Body of pancreas (tissue), 4 donors: Measurements from ENCODE around the gene BTAF1. TPM values are rescaled to one million over a fixed set of nuclear protein-coding genes. Genes with fewer than 3 reads are reported as not detected.
A peak's percentile ranks its signal among the peaks of the same experiment; 100 is the strongest.

Experiments used
- ATAC-seq: fragments of 150-250 bp; one replicate; pipeline ENCODE4 v1.9.1; 2016
- DNase-seq, 4 donors: peaks; one replicate each; pipeline ENCODE4 v3.0.0-alpha.2; 2019
- H3K27ac ChIP-seq, 4 donors: fragments of 200-600 bp; sonication (generic); 1 replicate in 3 of 4; 2 replicates in 1 of 4; pipeline versions ENCODE4 v1.5.1 to v1.6.1; 2016 to 2019; ENCODE audit warnings: mild to moderate bottlenecking in 1 of 4, mixed read lengths in 1 of 4, moderate library complexity in 1 of 4
- H3K27me3 ChIP-seq, 2 donors: fragments of 200-600 bp; sonication (generic); one replicate each; pipeline ENCODE4 v1.6.0; 2016; ENCODE audit warnings: mild to moderate bottlenecking in 1 of 2
- H3K36me3 ChIP-seq, 2 donors: fragments of 200-600 bp; sonication (generic); replicated peaks in 1 of 2; 2 replicates each; pipeline ENCODE4 v1.5.1; 2016; ENCODE audit warnings: low read depth in 2 of 2; ENCODE audit not compliant: insufficient read depth in 1 of 2
- H3K4me1 ChIP-seq: fragments of 200-600 bp; sonication (generic); one replicate; pipeline ENCODE4 v1.6.0; 2016
- H3K4me3 ChIP-seq, 2 donors: fragments of 200-600 bp; sonication (generic); 1 replicate in 1 of 2; 2 replicates in 1 of 2; pipeline ENCODE4 v1.5.1; 2016 to 2019
- H3K9me3 ChIP-seq, 3 donors: fragments of 200-600 bp; sonication (generic); 1 replicate in 2 of 3; 2 replicates in 1 of 3; pipeline ENCODE4 v1.5.1; 2016
- CTCF ChIP-seq, 7 experiments: fragments of 450-650 bp in 4 of 7; fragments of 200-600 bp in 3 of 7; sonication (generic) in 3 of 7; IDR thresholded peaks; one replicate each; pipeline ENCODE4 v1.5.1; 2016 to 2019; ENCODE audit warnings: antibody characterized with exemption in 7 of 7
- POLR2A ChIP-seq, 3 donors: fragments of 450-650 bp; IDR thresholded peaks; one replicate each; pipeline ENCODE4 v1.6.1; 2016; ENCODE audit warnings: antibody characterized with exemption in 3 of 3, mild to moderate bottlenecking in 2 of 3
- WGBS, 2 donors: methylation state at CpG; one replicate each; pipeline ENCODE4 v1.1.5; 2017; 5-methylcytosine and 5-hydroxymethylcytosine counted together
- intact Hi-C: fragments of 100-400 bp; cut with DNase I; formaldehyde crosslinking; loops from one replicate; pipeline ENCODE4 v1.15.1; 2023
- total RNA-seq, 2 donors: library from RNA; depleted of rRNA; stranded (reverse); fragments of >200 nt; gene quantifications; one replicate each; pipeline ENCODE4 v1.1.0, GENCODE V29; 2016

Gene BTAF1
- total RNA-seq: 10 to 100 TPM; 30.0 to 39.7 TPM

- 0% methylated on average over 5 to 65 of the region's 65 CpGs for WGBS, 2 donors
- DNase-seq (peak; percentile 90 to 94 (median 92)), ATAC-seq (peak; percentile 97)
- Histone ChIP-seq H3K36me3 (no peaks in the 10 kb centered on the region), H3K27me3 (no peaks in the 10 kb centered on the region), H3K4me3 (peak within 1 kb of the TSS; percentile 60 to 76), H3K9me3 (peaks cover 0 to 5% (median 0%) of the 10 kb centered on the region in 3 donors), H3K4me1 (peaks cover 29% of the 10 kb centered on the region), H3K27ac (peak within 1 kb of the TSS; percentile 87 to 95 (median 93))
- intact Hi-C loops: no loop called here
- TF ChIP-seq CTCF (IDR thresholded peaks at IDR 0.05) (no peak), POLR2A (IDR thresholded peaks at IDR 0.05) (peak; percentile 78 to 91 (median 86))
Observed at GRCh38 chr10:91923371-91924211, at the start of gene BTAF1. Gene BTAF1, plus strand, starts transcription at chr10:91923770. Its CDS starts 307 bp downstream, at chr10:91924077.

- no peak overlapping the region for H3K27ac ChIP-seq
- H3K4me3 ChIP-seq: no peak overlapping the region
- ATAC-seq (no peak), DNase-seq (no peak)
- intact Hi-C loops: no loop called here
- WGBS, 2 donors: 83% methylated on average over 2 of the region's 2 CpGs
- H3K9me3 ChIP-seq: no peaks in the 10 kb centered on the region
- no peaks in the 10 kb centered on the region for H3K4me1 ChIP-seq
- no peaks in the 10 kb centered on the region for H3K27me3 ChIP-seq
- no peaks in the 10 kb centered on the region for H3K36me3 ChIP-seq
- TF ChIP-seq POLR2A (IDR thresholded peaks at IDR 0.05) (no peak), CTCF (IDR thresholded peaks at IDR 0.05) (no peak)
Observed at GRCh38 chr10:91875156-91875555, 48.4 kb upstream of the BTAF1 start.

GRCh38 chr10:91875779-91876178 is 47.8 kb upstream of the BTAF1 start:
- Histone ChIP-seq H3K4me1 (no peaks in the 10 kb centered on the region), H3K27ac (no peak overlapping the region), H3K36me3 (no peaks in the 10 kb centered on the region), H3K27me3 (no peaks in the 10 kb centered on the region), H3K9me3 (no peaks in the 10 kb centered on the region), H3K4me3 (no peak overlapping the region)
- no peak for ATAC-seq
- 70 to 75% methylated on average over 1 of the region's 1 CpG for WGBS, 2 donors
- intact Hi-C loops: no loop called here
- DNase-seq: no peak
- no peak for TF ChIP-seq CTCF (IDR thresholded peaks at IDR 0.05)
- TF ChIP-seq POLR2A (IDR thresholded peaks at IDR 0.05): no peak

GRCh38 chr10:91879515-91880170 is 43.9 kb upstream of the BTAF1 start:
- Histone ChIP-seq H3K4me1 (no peaks in the 10 kb centered on the region), H3K9me3 (no peaks in the 10 kb centered on the region), H3K4me3 (no peak overlapping the region), H3K27ac (no peak overlapping the region), H3K36me3 (no peaks in the 10 kb centered on the region), H3K27me3 (no peaks in the 10 kb centered on the region)
- no peak for DNase-seq
- TF ChIP-seq POLR2A (IDR thresholded peaks at IDR 0.05) (no peak), CTCF (IDR thresholded peaks at IDR 0.05) (no peak)
- intact Hi-C loops: no loop called here
- WGBS, 2 donors: 24 to 31% methylated on average over 7 of the region's 7 CpGs
- ATAC-seq: no peak
